Measurements from ENCODE around the gene MCF2L2. TPM values are rescaled to one million over a fixed set of nuclear protein-coding genes. Genes with fewer than 3 reads are reported as not detected.
A peak's percentile ranks its signal among the peaks of the same experiment; 100 is the strongest.
"Not testable (repeated sequence)": the region's sequence is repeated elsewhere in the genome, so short reads cannot be mapped to it uniquely, and the experiment has no call there.

The MCF2L2 gene
- total RNA-seq, 1 donor from 2014 or later, result 0.84 TPM

- DNase-seq (ENCODE audit: low read depth), result no peak
- Histone ChIP-seq H3K36me3 (ENCODE audit: control insufficient read depth, insufficient read depth, low read length) (no peaks in the 10 kb centered on the region), H3K4me3 (ENCODE audit: low read depth, low read length) (no peak overlapping the region), H3K27me3 (ENCODE audit: control insufficient read depth, insufficient read depth, low read length) (no peaks in the 10 kb centered on the region)
- no peak for TF ChIP-seq CTCF (IDR thresholded peaks at IDR 0.05; ENCODE audit: insufficient read depth, low read length, poor library complexity, severe bottlenecking)
Observed at GRCh38 chr3:183468424-183468823, 40.0 kb upstream of the MCF2L2 start.

GRCh38 chr3:183466575-183466974 lies 38.2 kb upstream of the MCF2L2 start:
- DNase-seq (ENCODE audit: low read depth), result no peak
- H3K4me3 ChIP-seq (ENCODE audit: low read depth, low read length), result no peak overlapping the region
- H3K36me3 ChIP-seq (ENCODE audit: control insufficient read depth, insufficient read depth, low read length), result no peaks in the 10 kb centered on the region
- H3K27me3 ChIP-seq (ENCODE audit: control insufficient read depth, insufficient read depth, low read length), result no peaks in the 10 kb centered on the region
- no peak for TF ChIP-seq CTCF (IDR thresholded peaks at IDR 0.05; ENCODE audit: insufficient read depth, low read length, poor library complexity, severe bottlenecking)

- H3K4me3 ChIP-seq (ENCODE audit: low read depth, low read length); H3K27me3 ChIP-seq (ENCODE audit: control insufficient read depth, insufficient read depth, low read length); H3K36me3 ChIP-seq (ENCODE audit: control insufficient read depth, insufficient read depth, low read length); DNase-seq (ENCODE audit: low read depth): not testable (repeated sequence)
Observed at GRCh38 chr3:183465710-183466109, 37.3 kb upstream of the MCF2L2 start.

GRCh38 chr3:183464480-183464879 lies 36.1 kb upstream of the MCF2L2 start:
- no peaks in the 10 kb centered on the region for H3K27me3 ChIP-seq (ENCODE audit: control insufficient read depth, insufficient read depth, low read length)
- no peak for TF ChIP-seq CTCF (IDR thresholded peaks at IDR 0.05; ENCODE audit: insufficient read depth, low read length, poor library complexity, severe bottlenecking)
- no peak overlapping the region for H3K4me3 ChIP-seq (ENCODE audit: low read depth, low read length)
- H3K36me3 ChIP-seq (ENCODE audit: control insufficient read depth, insufficient read depth, low read length), result no peaks in the 10 kb centered on the region
- no peak for DNase-seq (ENCODE audit: low read depth)

GRCh38 chr3:183460081-183461055 lies 31.9 kb upstream of the MCF2L2 start:
- DNase-seq (ENCODE audit: low read depth), result no peak
- no peak for TF ChIP-seq CTCF (IDR thresholded peaks at IDR 0.05; ENCODE audit: insufficient read depth, low read length, poor library complexity, severe bottlenecking)
- no peaks in the 10 kb centered on the region for H3K36me3 ChIP-seq (ENCODE audit: control insufficient read depth, insufficient read depth, low read length)

GRCh38 chr3:183455089-183455488 lies 26.7 kb upstream of the MCF2L2 start:
- peak; percentile 12 for DNase-seq (ENCODE audit: low read depth)
- TF ChIP-seq CTCF (IDR thresholded peaks at IDR 0.05; ENCODE audit: insufficient read depth, low read length, poor library complexity, severe bottlenecking), result no peak
- no peaks in the 10 kb centered on the region for H3K27me3 ChIP-seq (ENCODE audit: control insufficient read depth, insufficient read depth, low read length)
- H3K36me3 ChIP-seq (ENCODE audit: control insufficient read depth, insufficient read depth, low read length), result no peaks in the 10 kb centered on the region
- H3K4me3 ChIP-seq (ENCODE audit: low read depth, low read length), result no peak overlapping the region

More at GRCh38 chr3:183460081-183461055, 31.9 kb upstream of the MCF2L2 start:
- Histone ChIP-seq H3K27me3 (ENCODE audit: control insufficient read depth, insufficient read depth, low read length) (no peaks in the 10 kb centered on the region), H3K4me3 (ENCODE audit: low read depth, low read length) (no peak overlapping the region)

All from kidney epithelial cell (primary cell).